Natural killer cell (primary cell): ENCODE data around the gene ACRBP. TPM values are rescaled to one million over a fixed set of nuclear protein-coding genes. Genes with fewer than 3 reads are reported as not detected.

Experiments
- ATAC-seq, 3 donors: fragments of 150-1000 bp in 2 of 3; fragments of 200-7000 bp in 1 of 3; cut with Tn5 transposase; 1 replicate in 1 of 3; 2 replicates in 2 of 3; pipeline ENCODE4 v1.10.0; 2021; ENCODE audit warnings: mild to moderate bottlenecking in 2 of 3, moderate library complexity in 2 of 3
- DNase-seq, 2 donors: peaks; one replicate each; pipeline versions ENCODE4 v3.0.0 to v3.0.0-alpha.2; 2013 to 2021; ENCODE audit warnings: mixed read lengths in 1 of 2
- H3K27ac ChIP-seq: one replicate; pipeline ENCODE4 v1.5.1; 2013; ENCODE audit warnings: mild to moderate bottlenecking, low read length
- H3K27me3 ChIP-seq: one replicate; pipeline ENCODE4 v1.6.1; 2013; ENCODE audit warnings: low read length; ENCODE audit not compliant: control insufficient read depth, insufficient read depth
- H3K36me3 ChIP-seq: one replicate; pipeline ENCODE4 v1.6.1; 2013; ENCODE audit warnings: low read length; ENCODE audit not compliant: control insufficient read depth, insufficient read depth
- H3K4me1 ChIP-seq: one replicate; pipeline ENCODE4 v1.6.1; 2013; ENCODE audit warnings: low read length; ENCODE audit not compliant: control insufficient read depth, insufficient read depth
- H3K4me3 ChIP-seq: one replicate; pipeline ENCODE4 v1.5.1; 2013; ENCODE audit warnings: low read length
- H3K9me3 ChIP-seq: one replicate; pipeline ENCODE4 v1.6.1; 2013; ENCODE audit warnings: low read length; ENCODE audit not compliant: control insufficient read depth, insufficient read depth
- H3K27ac Mint-ChIP-seq, 2 donors: one replicate each; pipeline ENCODE4 v1.8.0; 2022; ENCODE audit warnings: mild to moderate bottlenecking in 2 of 2, mixed read lengths in 2 of 2, moderate library complexity in 1 of 2
- H3K27me3 Mint-ChIP-seq, 2 donors: one replicate each; pipeline ENCODE4 v1.8.0; 2022; ENCODE audit warnings: low read depth in 2 of 2, mixed read lengths in 2 of 2
- H3K36me3 Mint-ChIP-seq: one replicate; pipeline ENCODE4 v1.8.0; 2022; ENCODE audit warnings: mixed read lengths
- H3K4me1 Mint-ChIP-seq, 2 donors: one replicate each; pipeline ENCODE4 v1.8.0; 2022; ENCODE audit warnings: mixed read lengths in 2 of 2
- H3K4me3 Mint-ChIP-seq: one replicate; pipeline ENCODE4 v1.8.0; 2022; ENCODE audit warnings: mild to moderate bottlenecking, moderate library complexity, mixed read lengths
- H3K9me3 Mint-ChIP-seq, 2 donors: one replicate each; pipeline ENCODE4 v1.8.0; 2022; ENCODE audit warnings: mixed read lengths in 2 of 2
- CTCF ChIP-seq: fragments of 200-600 bp; IDR thresholded peaks from one replicate; pipeline ENCODE4 v1.8.0; 2022; ENCODE audit warnings: antibody characterized with exemption
- WGBS: methylation state at CpG from one replicate; pipeline ENCODE4 v1.1.7; 2013; ENCODE audit warnings: missing lambda C conversion rate; ENCODE audit not compliant: insufficient coverage; 5-methylcytosine and 5-hydroxymethylcytosine counted together
- intact Hi-C: fragments of 100-400 bp; cut with micrococcal nuclease; formaldehyde crosslinking; loops from one replicate; pipeline ENCODE4 v1.14.2; 2022
- total RNA-seq, 4 donors: library from RNA; stranded (reverse); fragments of 120-200 nt in 1 of 4; gene quantifications; one replicate each; pipeline versions ENCODE4 v1.2.3 to v1.2.4, GENCODE V29; 2013 to 2022

ACRBP gene
- total RNA-seq, 3 donors from 2014 or later (not counting 1 experiment from before 2014, with no cell fraction given): 2.1 to 12.2 (median 4.7) TPM

- ATAC-seq (no peak), DNase-seq (no peak)
- no peaks in the 10 kb centered on the region for H3K27me3 Mint-ChIP-seq
- Histone ChIP-seq H3K36me3 (no peaks in the 10 kb centered on the region), H3K4me3 (no peak overlapping the region), H3K27me3 (no peaks in the 10 kb centered on the region), H3K27ac (peak overlapping the region; percentile 83), H3K9me3 (no peaks in the 10 kb centered on the region), H3K4me1 (peaks cover 42% of the 10 kb centered on the region)
- peaks cover 21 to 42% of the 10 kb centered on the region in 2 donors for H3K4me1 Mint-ChIP-seq
- no peak for TF ChIP-seq CTCF
- H3K27ac Mint-ChIP-seq: peak overlapping the region; percentile 90 to 94
- no peaks in the 10 kb centered on the region for H3K36me3 Mint-ChIP-seq
- WGBS: 35% methylated on average over 7 of the region's 7 CpGs
- peak overlapping the region; percentile 61 for H3K4me3 Mint-ChIP-seq
- intact Hi-C loops: loop anchor here (1.0 kb wide), 1 partner anchor 51 kb away; the partner anchor contains the start of gene ING4
- H3K9me3 Mint-ChIP-seq: no peaks in the 10 kb centered on the region
These were observed 34.6 kb downstream of the ACRBP start for GRCh38 chr12:6612652-6613014.

GRCh38 chr12:6612247-6612646 lies 35.0 kb downstream of the ACRBP start:
- no peaks in the 10 kb centered on the region for H3K36me3 Mint-ChIP-seq
- 50% methylated on average over 6 of the region's 6 CpGs for WGBS
- peak in 1 of 2 donors; percentile 71 for DNase-seq
- intact Hi-C loops: no loop called here
- H3K9me3 ChIP-seq: no peaks in the 10 kb centered on the region
- peaks cover 21 to 40% of the 10 kb centered on the region in 2 donors for H3K4me1 Mint-ChIP-seq
- no peak overlapping the region for H3K27ac ChIP-seq
- no peak for TF ChIP-seq CTCF
- H3K36me3 ChIP-seq: no peaks in the 10 kb centered on the region
- peaks cover 43% of the 10 kb centered on the region for H3K4me1 ChIP-seq
- ATAC-seq: no peak
- no peaks in the 10 kb centered on the region for H3K27me3 ChIP-seq
- H3K27ac Mint-ChIP-seq: peak overlapping the region; percentile 90 to 94
- H3K9me3 Mint-ChIP-seq: no peaks in the 10 kb centered on the region
- H3K4me3 ChIP-seq: no peak overlapping the region
- no peaks in the 10 kb centered on the region for H3K27me3 Mint-ChIP-seq
- peak overlapping the region; percentile 61 for H3K4me3 Mint-ChIP-seq

- Mint-ChIP-seq H3K9me3 (no peaks in the 10 kb centered on the region), H3K4me1 (peaks cover 34 to 53% of the 10 kb centered on the region in 2 donors), H3K27me3 (no peaks in the 10 kb centered on the region), H3K27ac (no peak overlapping the region), H3K36me3 (no peaks in the 10 kb centered on the region), H3K4me3 (no peak overlapping the region)
- Histone ChIP-seq H3K9me3 (no peaks in the 10 kb centered on the region), H3K4me3 (no peak overlapping the region), H3K27me3 (no peaks in the 10 kb centered on the region), H3K4me1 (peaks cover 59% of the 10 kb centered on the region), H3K36me3 (no peaks in the 10 kb centered on the region), H3K27ac (peak overlapping the region; percentile 97)
- no peak for TF ChIP-seq CTCF
- WGBS: 66% methylated on average over 8 of the region's 8 CpGs
- intact Hi-C loops: loop anchor here (1.0 to 5.0 kb wide), 7 partner anchors 41 to 271 kb away; partner anchors contain the start of genes GAPDH, ING4, MLF2 and NOP2
- no peak for ATAC-seq
- DNase-seq: peak in 1 of 2 donors; percentile 58
These were observed 38.5 kb downstream of the ACRBP start for GRCh38 chr12:6608592-6609281.
